ENCODE data around the gene CHAMP1.

The CHAMP1 gene

GRCh38 chr13:114314074-114314912, at the start of gene CHAMP1:
Gene CHAMP1 (plus strand): TSS chr13:114314503. CDS start chr13:114323843, 9,340 bp downstream.
- no peak for FAIRE-seq

GRCh38 chr13:114264886-114265611, 49.3 kb upstream of the CHAMP1 start:
- FAIRE-seq, result no peak

GRCh38 chr13:114266241-114266640, 48.1 kb upstream of the CHAMP1 start:
- FAIRE-seq, result no peak

GRCh38 chr13:114268344-114269280, 45.7 kb upstream of the CHAMP1 start:
- FAIRE-seq, result no peak

- FAIRE-seq, result no peak
Observed at GRCh38 chr13:114269281-114269770, 45.0 kb upstream of the CHAMP1 start.

- no peak for FAIRE-seq
Observed at GRCh38 chr13:114272977-114273376, 41.3 kb upstream of the CHAMP1 start.

- FAIRE-seq, result no peak
Observed at GRCh38 chr13:114275304-114275703, 39.0 kb upstream of the CHAMP1 start.

- FAIRE-seq, result no peak
Observed at GRCh38 chr13:114279146-114279545, 35.2 kb upstream of the CHAMP1 start.

GRCh38 chr13:114279758-114280355, 34.4 kb upstream of the CHAMP1 start:
- FAIRE-seq, result no peak

GRCh38 chr13:114281351-114282040, 32.8 kb upstream of the CHAMP1 start, which contains the start of gene UPF3A:
Gene UPF3A (plus strand): TSS chr13:114281601. CDS start chr13:114281640, 39 bp downstream.
- no peak for FAIRE-seq

- FAIRE-seq, result no peak
Observed at GRCh38 chr13:114282041-114282670, 32.1 kb upstream of the CHAMP1 start.

GRCh38 chr13:114283576-114283975, 30.7 kb upstream of the CHAMP1 start:
- no peak for FAIRE-seq

- FAIRE-seq, result no peak
Observed at GRCh38 chr13:114284680-114285079, 29.6 kb upstream of the CHAMP1 start.

- FAIRE-seq, result no peak
Observed at GRCh38 chr13:114285166-114285808, 29.0 kb upstream of the CHAMP1 start.

GRCh38 chr13:114286808-114287207, 27.5 kb upstream of the CHAMP1 start:
- FAIRE-seq, result no peak

GRCh38 chr13:114288157-114288591, 26.1 kb upstream of the CHAMP1 start:
- no peak for FAIRE-seq

- FAIRE-seq, result no peak
Observed at GRCh38 chr13:114296448-114296847, 17.9 kb upstream of the CHAMP1 start.

- no peak for FAIRE-seq
Observed at GRCh38 chr13:114296902-114297301, 17.4 kb upstream of the CHAMP1 start.

- no peak for FAIRE-seq
Observed at GRCh38 chr13:114298866-114299265, 15.4 kb upstream of the CHAMP1 start.

- FAIRE-seq, result no peak
Observed at GRCh38 chr13:114299604-114300305, 14.5 kb upstream of the CHAMP1 start.
